Activated T-helper 17 cell treated with anti-CD3 and anti-CD28 coated beads, Interleukin-2, amount 50 U/mL, for 72 hours (primary cell): ENCODE results near the gene ANKRD13D. TPM values are rescaled to one million over a fixed set of nuclear protein-coding genes. Genes with fewer than 3 reads are reported as not detected.

Source experiments
- ATAC-seq: fragments of 150-1000 bp; cut with Tn5 transposase; replicated peaks from 2 replicates; pipeline ENCODE4 v1.10.0; 2021; ENCODE audit warnings: mild to moderate bottlenecking, moderate library complexity
- H3K27ac Mint-ChIP-seq: one replicate; pipeline ENCODE4 v1.8.0; 2022; ENCODE audit warnings: mixed read lengths
- H3K27me3 Mint-ChIP-seq: one replicate; pipeline ENCODE4 v1.8.0; 2022; ENCODE audit warnings: mixed read lengths
- H3K36me3 Mint-ChIP-seq: one replicate; pipeline ENCODE4 v1.8.0; 2022; ENCODE audit warnings: low read depth, mild to moderate bottlenecking, mixed read lengths
- H3K4me1 Mint-ChIP-seq: one replicate; pipeline ENCODE4 v1.8.0; 2022; ENCODE audit warnings: mixed read lengths
- H3K4me3 Mint-ChIP-seq: one replicate; pipeline ENCODE4 v1.8.0; 2022; ENCODE audit warnings: mild to moderate bottlenecking, mixed read lengths
- H3K9me3 Mint-ChIP-seq: one replicate; pipeline ENCODE4 v1.8.0; 2022; ENCODE audit warnings: mixed read lengths
- total RNA-seq, 2 donors: library from RNA; stranded (reverse); gene quantifications; one replicate each; pipeline ENCODE4 v1.2.3, GENCODE V29; 2022

ANKRD13D gene
- total RNA-seq, 2 donors from 2014 or later: 102 to 137 TPM

DNA sequence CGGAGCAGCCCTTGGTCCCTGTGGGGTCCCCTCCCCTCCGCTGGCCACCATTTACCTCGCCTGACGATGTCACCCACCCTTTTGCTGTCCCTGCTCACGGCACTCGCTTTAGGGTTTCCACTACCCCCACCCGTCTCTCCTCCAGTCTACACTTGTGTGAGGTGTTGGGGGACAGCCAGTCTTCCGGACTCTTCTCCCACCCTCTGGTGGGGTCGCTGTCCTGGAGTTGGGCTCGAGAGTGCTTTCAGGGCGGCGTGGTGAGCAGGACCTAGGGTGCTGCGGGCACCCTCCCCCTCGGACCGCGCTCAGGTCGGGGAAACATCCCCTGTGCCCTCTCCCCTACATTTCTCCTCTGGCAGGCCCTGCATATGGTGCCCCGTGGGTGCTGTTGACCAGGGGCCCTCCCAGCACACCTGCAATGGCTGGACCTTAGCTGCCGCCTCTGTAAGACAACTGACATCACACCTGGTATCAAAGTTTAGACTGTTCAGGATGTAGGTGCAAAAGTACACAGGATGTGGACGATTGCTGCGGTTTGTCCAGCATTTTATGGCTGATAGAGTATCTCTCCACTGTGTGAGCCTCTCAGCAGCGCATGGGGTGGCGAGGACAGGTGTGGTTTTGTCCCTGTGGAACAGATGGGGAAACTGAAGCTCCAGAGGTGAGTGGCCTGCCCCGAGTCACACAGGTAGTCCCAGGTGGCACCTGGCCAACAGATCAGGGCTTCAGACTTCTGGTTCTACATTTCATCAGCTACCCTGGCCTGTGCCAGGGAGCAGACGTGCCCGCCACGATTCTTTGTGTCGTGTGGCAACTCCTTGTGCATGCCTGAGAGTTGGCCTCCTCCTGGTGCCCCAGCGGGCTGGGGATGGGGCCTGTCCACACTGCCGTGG, 21.7 kb upstream of the ANKRD13D start:
- ATAC-seq: no peak
- Mint-ChIP-seq H3K36me3 (peaks cover 70% of the 10 kb centered on the region), H3K27ac (peak overlapping the region; percentile 99), H3K27me3 (no peaks in the 10 kb centered on the region), H3K9me3 (no peaks in the 10 kb centered on the region), H3K4me3 (peak overlapping the region; percentile 99), H3K4me1 (peaks cover 47% of the 10 kb centered on the region)

DNA sequence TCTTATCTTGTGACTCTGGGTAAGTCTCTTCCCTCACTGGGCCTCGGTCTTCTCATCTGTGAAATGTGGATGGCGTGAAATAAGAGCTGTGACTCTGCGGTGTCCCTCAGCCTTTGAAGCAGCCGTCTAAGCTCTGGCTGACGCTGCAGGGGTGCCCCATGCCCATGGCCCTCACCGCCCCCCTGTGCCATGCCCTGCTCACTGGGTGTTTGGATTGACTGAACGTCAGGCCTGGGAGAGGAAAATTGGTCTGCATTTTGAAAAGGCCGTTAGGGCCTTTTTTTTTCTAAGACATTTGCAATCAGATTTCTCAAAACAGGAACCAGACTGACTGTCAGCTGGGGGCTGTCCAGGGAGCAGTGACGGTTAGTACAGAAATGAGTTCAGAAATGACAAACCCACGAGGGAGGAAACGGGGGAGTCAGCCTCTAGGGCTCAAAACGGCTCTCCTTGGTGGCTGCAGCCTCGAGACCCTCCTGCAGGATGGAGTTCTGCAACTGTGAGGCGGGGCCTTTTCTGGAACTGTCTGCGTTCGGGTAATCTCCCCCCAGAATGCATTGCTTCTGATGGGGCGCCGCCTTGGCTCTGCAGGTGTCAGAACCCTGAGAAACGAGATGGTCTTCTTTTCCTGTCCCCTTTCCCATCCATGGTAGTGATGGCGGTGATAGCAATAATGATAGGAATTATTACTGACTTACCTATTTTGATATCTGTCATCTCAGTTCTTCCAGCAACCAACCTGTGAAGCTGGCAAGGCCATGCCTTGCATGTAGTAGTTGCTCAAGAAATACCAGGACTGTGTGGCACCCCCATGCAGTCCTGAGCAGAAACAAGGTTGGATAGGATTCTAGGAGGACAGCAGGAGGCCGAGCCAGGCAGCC, 20.8 kb upstream of the ANKRD13D start:
- no peaks in the 10 kb centered on the region for H3K27me3 Mint-ChIP-seq
- H3K27ac Mint-ChIP-seq: peak overlapping the region; percentile 99
- peaks cover 38% of the 10 kb centered on the region for H3K4me1 Mint-ChIP-seq
- ATAC-seq: peak; percentile 61
- H3K9me3 Mint-ChIP-seq: no peaks in the 10 kb centered on the region
- H3K36me3 Mint-ChIP-seq: peaks cover 78% of the 10 kb centered on the region
- peak overlapping the region; percentile 99 for H3K4me3 Mint-ChIP-seq

DNA sequence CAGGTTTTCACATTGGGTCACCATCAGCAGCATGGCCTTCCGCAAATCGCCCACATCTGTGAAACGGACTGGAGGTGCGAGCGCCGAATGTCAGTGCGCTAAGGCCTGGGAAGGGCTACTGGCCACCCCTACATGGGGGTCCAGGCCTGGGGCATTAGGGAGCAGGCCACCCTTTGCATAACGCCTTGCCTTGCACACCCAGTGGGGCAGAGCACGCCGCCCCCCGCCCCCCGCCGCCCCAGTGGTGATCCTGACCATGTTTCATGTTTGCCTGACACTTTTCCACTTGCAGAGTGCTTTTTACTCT, 20.2 kb upstream of the ANKRD13D start:
- no peaks in the 10 kb centered on the region for H3K9me3 Mint-ChIP-seq
- H3K4me1 Mint-ChIP-seq: peaks cover 38% of the 10 kb centered on the region
- no peak for ATAC-seq
- H3K4me3 Mint-ChIP-seq: peak overlapping the region; percentile 99
- no peaks in the 10 kb centered on the region for H3K27me3 Mint-ChIP-seq
- peaks cover 80% of the 10 kb centered on the region for H3K36me3 Mint-ChIP-seq
- H3K27ac Mint-ChIP-seq: peak overlapping the region; percentile 99

DNA sequence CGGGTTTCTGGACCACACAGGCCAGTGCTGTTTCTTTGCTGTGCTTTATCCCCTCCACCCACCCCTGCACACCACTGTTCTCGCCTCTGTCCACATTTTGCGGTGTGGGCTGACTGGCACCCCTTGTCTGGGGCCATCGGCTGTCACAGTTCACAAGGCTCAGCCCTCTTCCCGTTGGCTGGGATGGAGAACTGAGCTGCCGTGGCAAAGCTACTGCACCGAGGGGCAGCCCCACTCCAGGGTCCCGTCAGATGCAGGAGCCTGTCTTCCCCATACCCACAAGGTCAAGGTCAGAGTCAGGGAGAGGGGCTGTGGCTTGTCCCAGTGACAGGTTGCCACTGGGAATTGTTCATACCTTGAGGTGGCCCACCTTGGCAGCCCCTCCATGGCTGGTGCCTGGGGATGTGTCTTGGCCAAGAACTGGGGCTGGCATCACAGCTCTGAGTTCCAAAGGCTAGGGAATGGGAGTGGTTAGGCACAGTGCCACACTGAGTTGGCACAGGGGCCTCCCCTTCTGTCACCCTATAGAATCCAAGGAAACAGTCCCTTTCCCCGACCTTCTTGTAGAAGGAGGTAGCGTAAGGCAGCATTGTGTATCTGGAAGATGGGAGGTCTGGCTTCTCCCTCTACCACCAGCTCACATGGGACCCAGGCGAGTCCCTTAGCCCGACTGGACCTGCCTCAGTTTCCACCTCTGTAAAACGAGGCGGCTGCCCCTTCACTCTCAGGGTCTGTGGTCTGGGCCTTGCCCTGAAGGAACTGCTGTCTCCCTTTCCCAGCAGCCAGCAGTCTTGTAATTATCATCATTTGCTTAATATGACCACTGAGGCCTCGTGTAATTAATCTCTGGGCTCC, 19.5 kb upstream of the ANKRD13D start:
- Mint-ChIP-seq H3K27ac (peak overlapping the region; percentile 99), H3K36me3 (peaks cover 85% of the 10 kb centered on the region)
- no peak for ATAC-seq

DNA sequence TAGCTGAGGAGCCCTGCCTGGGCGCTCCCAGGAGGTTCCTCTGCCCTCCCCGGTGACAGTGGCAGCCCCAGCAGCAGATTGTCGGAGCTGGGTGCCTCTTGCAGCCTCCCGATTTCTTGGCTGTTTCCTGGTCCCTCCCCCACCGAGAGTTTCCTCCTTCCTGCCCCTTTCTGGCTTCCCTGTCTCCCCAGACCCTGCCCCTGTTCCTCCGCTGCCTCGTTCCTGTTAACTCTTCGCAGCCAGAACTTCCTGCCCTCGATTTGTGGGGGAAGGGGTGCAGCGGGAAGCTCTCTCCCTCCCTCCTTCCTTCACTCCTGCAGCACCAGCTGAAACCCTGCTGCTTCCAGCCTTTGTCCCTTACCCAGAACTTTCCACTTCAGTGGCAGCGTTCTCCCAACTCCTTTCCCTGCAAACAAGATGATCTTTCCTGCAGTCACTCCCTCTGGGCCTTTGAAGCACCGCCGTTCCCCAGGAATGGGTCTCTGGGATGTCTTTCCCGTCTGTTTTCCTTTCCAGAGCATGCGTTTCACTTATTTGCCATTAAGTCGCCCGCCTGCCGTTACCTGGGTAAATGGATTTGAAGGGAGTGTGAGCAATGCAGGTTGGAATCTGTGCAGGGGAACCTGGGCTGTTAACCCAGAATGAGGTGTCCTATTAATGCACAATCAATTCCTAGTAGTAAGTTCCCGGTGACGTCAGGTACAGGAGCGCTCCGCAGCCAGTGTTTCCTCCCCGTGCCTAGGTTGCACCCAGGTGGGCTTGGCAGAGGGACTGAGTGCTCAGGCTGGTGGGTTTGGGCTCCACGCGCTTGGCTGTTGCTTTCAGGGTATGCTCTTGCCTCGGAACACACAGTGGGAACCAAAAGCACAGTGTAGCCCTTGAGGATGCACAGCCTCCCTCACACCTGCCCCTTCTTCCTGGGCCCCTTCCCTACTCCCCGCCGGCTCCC, 18.6 kb upstream of the ANKRD13D start:
- Mint-ChIP-seq H3K36me3 (peaks cover 85% of the 10 kb centered on the region), H3K4me1 (peaks cover 26% of the 10 kb centered on the region), H3K4me3 (peak overlapping the region; percentile 99), H3K27me3 (no peaks in the 10 kb centered on the region), H3K27ac (peak overlapping the region; percentile 99), H3K9me3 (no peaks in the 10 kb centered on the region)
- ATAC-seq: no peak

More for the DNA sequence above, 19.5 kb upstream of the ANKRD13D start:
- H3K4me1 Mint-ChIP-seq: peaks cover 31% of the 10 kb centered on the region
- H3K27me3 Mint-ChIP-seq: no peaks in the 10 kb centered on the region
- H3K9me3 Mint-ChIP-seq: no peaks in the 10 kb centered on the region
- peak overlapping the region; percentile 99 for H3K4me3 Mint-ChIP-seq

DNA sequence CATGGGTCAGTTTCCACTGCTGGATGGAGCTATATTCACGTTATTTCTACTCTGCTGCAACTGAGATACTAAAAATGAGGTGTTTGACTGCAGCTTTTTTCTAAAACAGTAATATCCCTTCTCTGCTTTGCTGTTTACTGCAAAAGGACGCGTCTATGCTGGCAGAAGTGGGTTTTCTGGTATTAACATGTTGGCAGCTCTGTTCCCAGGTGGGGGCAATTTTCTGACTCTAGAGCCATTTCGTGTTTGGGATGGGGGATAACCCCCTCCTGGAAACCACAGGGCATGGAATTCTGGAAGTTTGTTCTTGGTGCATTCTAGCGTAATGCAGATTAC, 17.9 kb upstream of the ANKRD13D start:
- peak overlapping the region; percentile 99 for H3K4me3 Mint-ChIP-seq
- H3K9me3 Mint-ChIP-seq: no peaks in the 10 kb centered on the region
- peaks cover 85% of the 10 kb centered on the region for H3K36me3 Mint-ChIP-seq
- no peaks in the 10 kb centered on the region for H3K27me3 Mint-ChIP-seq
- H3K4me1 Mint-ChIP-seq: peaks cover 28% of the 10 kb centered on the region
- peak overlapping the region; percentile 99 for H3K27ac Mint-ChIP-seq
- ATAC-seq: no peak

DNA sequence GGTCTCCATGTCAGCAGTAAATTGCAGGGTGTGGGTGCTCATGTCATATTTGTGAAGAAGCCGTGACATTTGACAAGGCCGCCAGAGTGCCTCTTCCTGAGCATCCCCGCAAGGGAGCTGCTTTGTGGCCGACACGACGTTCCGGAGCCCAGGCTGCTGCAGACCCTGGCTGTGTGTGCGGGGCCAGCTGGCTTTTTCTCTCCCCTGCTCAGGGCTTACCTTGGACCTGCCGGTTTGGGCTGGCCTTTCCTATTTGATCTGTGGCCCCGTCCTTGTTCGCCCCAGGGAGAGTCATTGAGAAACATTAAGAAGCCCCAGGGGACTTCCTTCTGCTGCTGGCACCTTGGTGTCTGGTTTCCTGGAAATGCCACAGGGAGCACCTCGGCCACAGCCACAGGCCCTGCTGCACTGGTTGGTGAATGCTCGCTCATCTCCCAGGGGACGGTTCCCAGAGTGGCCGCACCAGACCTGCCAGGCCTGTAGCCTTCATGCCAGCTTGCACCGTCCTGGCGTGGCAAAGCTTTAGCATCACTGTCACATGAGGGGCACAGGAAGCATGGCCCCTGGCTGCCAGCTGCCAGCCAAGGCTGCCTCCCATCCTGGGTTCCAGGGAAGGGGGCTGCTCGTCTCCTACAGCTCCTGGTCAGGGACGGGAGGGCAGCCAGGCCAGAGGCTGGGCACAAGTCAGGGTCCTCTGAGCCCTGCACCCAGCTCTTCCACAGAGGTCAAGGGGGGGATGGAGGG, 17.4 kb upstream of the ANKRD13D start:
- peak overlapping the region; percentile 99 for H3K27ac Mint-ChIP-seq
- H3K4me1 Mint-ChIP-seq: peaks cover 33% of the 10 kb centered on the region
- H3K9me3 Mint-ChIP-seq: no peaks in the 10 kb centered on the region
- H3K36me3 Mint-ChIP-seq: peaks cover 91% of the 10 kb centered on the region
- H3K27me3 Mint-ChIP-seq: no peaks in the 10 kb centered on the region
- peak overlapping the region; percentile 99 for H3K4me3 Mint-ChIP-seq
- ATAC-seq: peak; percentile 65

DNA sequence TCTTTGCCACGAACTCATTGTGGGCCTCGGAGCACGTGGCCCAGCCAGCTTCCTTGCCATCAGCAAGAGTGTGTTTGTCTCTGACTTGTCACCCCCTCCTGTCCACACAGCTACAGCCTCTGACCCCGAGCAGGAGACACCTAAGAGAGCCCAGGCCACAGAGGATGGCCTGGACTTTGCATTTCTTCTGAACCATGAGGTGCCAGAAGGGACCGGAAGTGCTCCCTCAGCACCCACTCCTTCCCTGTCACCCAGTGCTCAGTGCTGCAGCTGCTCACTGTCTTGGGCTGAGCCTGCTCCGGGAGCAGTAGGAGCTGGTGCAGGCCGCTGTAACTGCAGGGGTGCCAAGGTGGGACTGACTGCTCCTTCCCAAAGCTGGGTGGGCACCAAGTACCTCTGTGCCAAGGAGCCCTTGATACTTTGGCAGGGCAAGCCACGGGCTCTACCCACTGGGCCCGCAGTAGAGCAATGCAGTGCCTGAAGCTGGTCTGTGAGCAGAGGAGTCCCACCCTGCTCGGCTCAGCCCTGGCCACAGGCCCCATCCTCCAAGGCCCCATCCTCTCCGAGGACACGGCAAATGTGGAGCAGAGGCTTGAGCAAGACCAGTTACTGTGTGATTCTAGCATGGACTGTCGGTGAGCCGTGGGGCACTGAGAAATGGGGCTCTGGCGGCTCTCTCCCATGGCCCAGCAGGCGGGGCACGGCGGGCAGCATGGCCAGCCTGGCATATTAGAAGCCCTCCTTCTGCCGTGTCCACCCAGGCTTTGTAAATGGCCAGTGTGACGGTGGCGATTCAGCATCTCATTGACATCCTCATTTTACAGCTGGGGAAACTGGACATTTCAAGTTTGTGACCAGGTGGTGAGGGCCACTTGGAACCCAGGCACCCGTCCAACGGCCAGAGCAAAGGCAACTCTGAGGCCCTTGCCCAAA, 16.5 kb upstream of the ANKRD13D start:
- ATAC-seq: peak; percentile 28

DNA sequence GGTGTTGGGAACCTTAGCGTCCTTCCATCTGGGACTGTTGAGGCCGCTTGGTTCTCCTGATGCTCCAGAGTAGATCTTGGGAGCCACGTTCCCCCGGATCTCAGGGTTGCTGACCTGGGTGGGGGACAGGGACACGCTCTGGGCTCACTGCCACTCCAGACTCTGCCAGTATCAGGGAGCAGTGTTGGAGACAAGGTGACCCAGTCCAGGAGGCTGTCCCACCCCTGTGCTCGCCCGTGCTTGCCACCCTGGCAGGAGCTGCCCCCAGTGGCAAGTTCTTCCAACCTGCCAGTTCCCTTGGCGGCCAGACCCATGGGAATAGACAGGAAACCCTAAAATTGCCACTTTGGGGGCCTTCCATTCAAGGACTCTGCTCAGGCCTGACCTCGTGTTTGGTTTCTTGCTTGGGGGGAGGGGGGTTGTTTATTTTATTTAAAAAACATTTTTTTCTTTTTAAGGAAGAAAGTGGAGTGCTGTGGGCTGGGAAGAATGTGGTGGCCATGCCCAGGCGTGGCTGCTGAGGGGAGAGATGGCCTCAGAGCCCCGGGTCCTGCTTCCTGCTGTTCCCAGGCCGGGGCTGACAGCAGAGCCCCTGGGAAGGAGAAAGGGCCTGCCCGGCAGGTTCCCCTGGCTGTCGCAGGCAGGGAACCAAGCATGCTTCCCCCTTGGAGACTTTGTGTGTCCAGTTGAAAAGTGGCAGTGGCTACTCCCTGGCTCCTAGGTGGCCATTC, 15.7 kb upstream of the ANKRD13D start:
- H3K36me3 Mint-ChIP-seq: peaks cover 88% of the 10 kb centered on the region

More for the DNA sequence above, 16.5 kb upstream of the ANKRD13D start:
- Mint-ChIP-seq H3K27me3 (no peaks in the 10 kb centered on the region), H3K36me3 (peaks cover 92% of the 10 kb centered on the region), H3K4me1 (peaks cover 34% of the 10 kb centered on the region), H3K27ac (peak overlapping the region; percentile 99), H3K9me3 (no peaks in the 10 kb centered on the region), H3K4me3 (peak overlapping the region; percentile 99)

DNA sequence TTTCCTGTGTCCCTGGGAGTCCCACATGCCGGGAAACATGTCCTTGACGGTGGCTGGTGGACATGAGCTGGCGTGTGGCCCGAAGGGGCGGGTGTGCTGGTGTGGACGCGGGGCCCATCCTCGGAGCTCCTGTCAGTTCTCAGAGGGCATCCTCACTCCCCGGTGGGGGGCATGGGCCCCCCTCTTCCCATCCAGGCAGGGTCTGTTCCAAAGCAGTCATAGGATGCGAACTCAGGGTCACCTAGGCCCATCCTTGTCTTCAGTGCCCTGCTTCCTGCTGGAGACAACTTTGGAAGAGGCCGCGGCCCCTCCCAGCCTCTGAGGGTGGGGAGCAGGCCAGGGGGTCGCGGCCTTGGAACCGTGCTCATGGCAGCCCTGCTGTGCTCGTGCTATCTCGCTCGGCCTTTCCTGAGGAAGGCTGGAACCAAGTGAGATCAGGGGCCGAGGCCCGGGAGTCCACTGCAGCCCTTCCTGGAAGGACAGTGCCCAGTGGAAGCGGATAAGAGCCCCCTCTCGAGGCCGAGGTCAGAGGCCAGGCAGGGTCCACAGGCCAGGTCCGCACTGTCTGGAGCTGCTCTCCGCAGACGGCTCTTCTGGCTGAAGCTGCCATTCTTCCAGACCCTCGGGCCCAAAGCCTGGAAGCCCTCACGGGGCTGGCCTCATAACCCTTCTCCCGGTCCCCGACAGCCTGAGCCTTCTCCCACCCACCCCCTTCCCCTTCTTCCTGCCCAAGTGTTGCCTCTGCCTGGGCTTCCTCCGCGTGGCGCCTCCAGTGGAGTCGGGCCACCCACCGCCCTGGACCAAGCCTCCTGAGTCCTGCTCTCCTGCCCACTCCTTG, 14.1 kb upstream of the ANKRD13D start:
- H3K4me1 Mint-ChIP-seq: peaks cover 33% of the 10 kb centered on the region
- H3K27ac Mint-ChIP-seq: peak overlapping the region; percentile 83
- H3K36me3 Mint-ChIP-seq: peaks cover 88% of the 10 kb centered on the region
- H3K27me3 Mint-ChIP-seq: no peaks in the 10 kb centered on the region
- no peak for ATAC-seq
- no peaks in the 10 kb centered on the region for H3K9me3 Mint-ChIP-seq
- H3K4me3 Mint-ChIP-seq: peak overlapping the region; percentile 99

More for the DNA sequence above, 15.7 kb upstream of the ANKRD13D start:
- Mint-ChIP-seq H3K4me1 (peaks cover 34% of the 10 kb centered on the region), H3K27me3 (no peaks in the 10 kb centered on the region), H3K4me3 (peak overlapping the region; percentile 99), H3K9me3 (no peaks in the 10 kb centered on the region), H3K27ac (peak overlapping the region; percentile 56)
- no peak for ATAC-seq
